ENCODE data around the gene POLR2H. TPM values are rescaled to one million over a fixed set of nuclear protein-coding genes. Genes with fewer than 3 reads are reported as not detected.

POLR2H gene
- total and polyA plus RNA-seq, 2 donors from 2014 or later: 82.0 to 157 TPM

GRCh38 chr3:184361932-184362667 lies 590 bp downstream of the POLR2H start:
- intact Hi-C loops (cut with DNase I): no loop called here
- Histone ChIP-seq H3K9ac (ENCODE audit: low read length in 3 of 3) (peak overlapping the region; percentile 67 to 94 (median 88)), H3K27me3 (ENCODE audit: control insufficient read depth, insufficient read depth, low read length) (no peaks in the 10 kb centered on the region), H3K36me3 (ENCODE audit: control insufficient read depth in 2 of 3, insufficient read depth in 3 of 3, low read length in 3 of 3) (peaks cover 5 to 16% (median 7%) of the 10 kb centered on the region in 3 donors), H3K4me3 (ENCODE audit: low read length in 3 of 3) (peak overlapping the region; percentile 80 to 91 (median 84)), H3K4me1 (ENCODE audit: control insufficient read depth in 2 of 3, insufficient read depth in 2 of 3, low read depth in 1 of 3, low read length in 3 of 3) (peaks cover 3 to 17% (median 13%) of the 10 kb centered on the region in 3 donors), H3K9me3 (ENCODE audit: control insufficient read depth in 2 of 3, insufficient read depth in 1 of 3, low read length in 3 of 3) (no peaks in the 10 kb centered on the region), H3K27ac (ENCODE audit: low read depth in 2 of 2, low read length in 2 of 2) (peak overlapping the region; percentile 98 to 99)
- peak in 4 of 5 donors; percentile 57 to 87 (median 82) for DNase-seq
- TF ChIP-seq, protein P1, sequence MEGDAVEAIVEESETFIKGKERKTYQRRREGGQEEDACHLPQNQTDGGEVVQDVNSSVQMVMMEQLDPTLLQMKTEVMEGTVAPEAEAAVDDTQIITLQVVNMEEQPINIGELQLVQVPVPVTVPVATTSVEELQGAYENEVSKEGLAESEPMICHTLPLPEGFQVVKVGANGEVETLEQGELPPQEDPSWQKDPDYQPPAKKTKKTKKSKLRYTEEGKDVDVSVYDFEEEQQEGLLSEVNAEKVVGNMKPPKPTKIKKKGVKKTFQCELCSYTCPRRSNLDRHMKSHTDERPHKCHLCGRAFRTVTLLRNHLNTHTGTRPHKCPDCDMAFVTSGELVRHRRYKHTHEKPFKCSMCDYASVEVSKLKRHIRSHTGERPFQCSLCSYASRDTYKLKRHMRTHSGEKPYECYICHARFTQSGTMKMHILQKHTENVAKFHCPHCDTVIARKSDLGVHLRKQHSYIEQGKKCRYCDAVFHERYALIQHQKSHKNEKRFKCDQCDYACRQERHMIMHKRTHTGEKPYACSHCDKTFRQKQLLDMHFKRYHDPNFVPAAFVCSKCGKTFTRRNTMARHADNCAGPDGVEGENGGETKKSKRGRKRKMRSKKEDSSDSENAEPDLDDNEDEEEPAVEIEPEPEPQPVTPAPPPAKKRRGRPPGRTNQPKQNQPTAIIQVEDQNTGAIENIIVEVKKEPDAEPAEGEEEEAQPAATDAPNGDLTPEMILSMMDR (IDR thresholded peaks at IDR 0.05; ENCODE audit: borderline replicate concordance, extremely low read depth, insufficient read depth): no peak
- FAIRE-seq: no peak

DNA sequence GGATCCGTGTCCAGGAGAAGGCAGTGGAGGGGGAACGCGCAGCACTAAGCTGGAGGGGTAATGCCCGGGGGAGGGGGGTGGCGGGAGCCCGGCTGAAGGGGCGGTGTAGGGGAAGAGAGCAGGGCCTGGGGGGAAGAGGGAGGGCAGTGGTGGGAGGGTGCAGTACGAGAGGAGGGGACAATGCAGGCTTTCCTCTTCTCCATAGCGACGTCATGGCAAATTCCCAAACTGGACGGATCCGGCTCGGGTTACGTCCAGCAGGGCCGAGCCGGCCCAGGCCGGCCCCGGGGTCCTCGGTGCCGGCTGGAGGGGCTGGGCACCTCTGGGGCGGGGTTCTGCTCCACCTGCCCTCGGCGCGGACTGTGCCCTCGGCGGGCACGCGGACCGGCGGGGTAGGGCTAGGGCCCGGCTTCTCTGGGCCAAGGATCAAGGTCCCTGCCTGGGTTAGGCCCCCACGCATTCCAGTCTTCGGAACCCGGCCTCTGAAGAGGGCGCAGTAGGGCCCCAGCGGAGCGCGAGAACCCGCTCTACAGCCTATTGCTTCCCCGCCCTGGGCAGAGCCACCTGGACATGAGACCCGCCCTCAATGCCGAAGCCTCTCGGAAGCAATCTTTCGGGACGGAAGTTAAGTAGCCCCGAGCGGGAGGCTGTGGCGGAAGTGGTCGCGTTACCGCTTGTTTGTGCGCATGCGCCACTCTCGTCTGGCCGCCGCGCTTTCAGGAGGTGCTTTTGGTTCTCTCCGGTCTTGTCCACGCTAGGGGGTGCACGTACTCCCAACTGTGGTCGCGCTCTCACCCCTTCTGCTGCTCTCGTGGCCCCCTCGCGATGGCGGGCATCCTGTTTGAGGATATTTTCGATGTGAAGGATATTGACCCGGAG lies 1.4 kb downstream of the POLR2H start:
- intact Hi-C loops (cut with DNase I): no loop called here
- Histone ChIP-seq H3K9ac (ENCODE audit: low read length in 3 of 3) (peak overlapping the region; percentile 83 to 94 (median 88)), H3K27me3 (ENCODE audit: control insufficient read depth, insufficient read depth, low read length) (no peaks in the 10 kb centered on the region), H3K4me1 (ENCODE audit: control insufficient read depth in 2 of 3, insufficient read depth in 2 of 3, low read depth in 1 of 3, low read length in 3 of 3) (peaks cover 3 to 17% (median 13%) of the 10 kb centered on the region in 3 donors), H3K36me3 (ENCODE audit: control insufficient read depth in 2 of 3, insufficient read depth in 3 of 3, low read length in 3 of 3) (peaks cover 7 to 22% (median 8%) of the 10 kb centered on the region in 3 donors), H3K27ac (ENCODE audit: low read depth in 2 of 2, low read length in 2 of 2) (peak overlapping the region; percentile 98 to 99), H3K9me3 (ENCODE audit: control insufficient read depth in 2 of 3, insufficient read depth in 1 of 3, low read length in 3 of 3) (no peaks in the 10 kb centered on the region), H3K4me3 (ENCODE audit: low read length in 3 of 3) (peak overlapping the region; percentile 80 to 91 (median 84))
- FAIRE-seq: no peak
- DNase-seq: peak; percentile 98 to 99 (median 99)
- TF ChIP-seq, protein P1 (IDR thresholded peaks at IDR 0.05; ENCODE audit: borderline replicate concordance, extremely low read depth, insufficient read depth): peak; percentile 44

DNA sequence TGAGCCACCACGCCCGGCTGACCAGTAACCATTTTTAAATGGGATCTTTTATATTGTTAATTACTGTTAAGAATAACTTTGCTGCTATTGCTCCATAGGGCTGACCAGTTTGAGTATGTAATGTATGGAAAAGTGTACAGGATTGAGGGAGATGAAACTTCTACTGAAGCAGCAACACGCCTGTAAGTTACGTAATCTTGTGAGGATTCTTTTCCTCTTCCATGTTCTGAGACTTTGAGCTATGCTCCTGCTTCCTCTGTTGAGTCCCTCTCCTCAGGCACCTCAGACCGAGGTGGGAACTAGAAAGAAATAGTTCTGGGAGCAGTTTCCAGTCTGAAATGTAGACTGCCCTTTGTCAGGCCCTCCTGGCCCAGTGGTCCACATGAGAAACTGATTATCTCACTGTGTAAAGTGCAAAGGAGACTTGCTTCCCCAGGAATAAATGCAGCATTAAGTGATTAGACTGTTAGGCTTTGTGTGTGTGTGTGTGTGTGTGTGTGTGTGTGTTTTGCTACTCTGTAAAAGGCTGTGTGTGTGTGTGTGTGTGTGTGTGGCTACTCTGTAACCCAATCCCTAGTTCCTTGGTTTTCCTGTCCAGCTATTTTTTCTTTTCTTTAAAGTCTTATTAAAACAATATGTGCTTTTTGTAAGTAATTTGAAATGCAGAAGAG lies 5.2 kb downstream of the POLR2H start:
- H3K4me3 ChIP-seq (ENCODE audit: low read length in 3 of 3): no peak overlapping the region
- no peak overlapping the region for H3K9ac ChIP-seq (ENCODE audit: low read length in 3 of 3)
- no peaks in the 10 kb centered on the region for H3K9me3 ChIP-seq (ENCODE audit: control insufficient read depth in 2 of 3, insufficient read depth in 1 of 3, low read length in 3 of 3)
- FAIRE-seq: no peak
- no peak overlapping the region for H3K27ac ChIP-seq (ENCODE audit: low read depth in 2 of 2, low read length in 2 of 2)
- TF ChIP-seq, protein P1 (IDR thresholded peaks at IDR 0.05; ENCODE audit: borderline replicate concordance, extremely low read depth, insufficient read depth): no peak
- H3K4me1 ChIP-seq (ENCODE audit: control insufficient read depth in 2 of 3, insufficient read depth in 2 of 3, low read depth in 1 of 3, low read length in 3 of 3): peaks cover 0 to 4% (median 3%) of the 10 kb centered on the region in 3 donors
- no peak for DNase-seq
- H3K27me3 ChIP-seq (ENCODE audit: control insufficient read depth, insufficient read depth, low read length): no peaks in the 10 kb centered on the region
- peaks cover 7 to 34% (median 12%) of the 10 kb centered on the region in 3 donors for H3K36me3 ChIP-seq (ENCODE audit: control insufficient read depth in 2 of 3, insufficient read depth in 3 of 3, low read length in 3 of 3)
- intact Hi-C loops (cut with DNase I): no loop called here

All from kidney (tissue), 14 donors.